ENCODE measurements around the gene GPR68.
A peak's percentile ranks its signal among the peaks of the same experiment; 100 is the strongest.
"Not testable (repeated sequence)": the region's sequence is repeated elsewhere in the genome, so short reads cannot be mapped to it uniquely, and the experiment has no call there.

The GPR68 gene

DNA sequence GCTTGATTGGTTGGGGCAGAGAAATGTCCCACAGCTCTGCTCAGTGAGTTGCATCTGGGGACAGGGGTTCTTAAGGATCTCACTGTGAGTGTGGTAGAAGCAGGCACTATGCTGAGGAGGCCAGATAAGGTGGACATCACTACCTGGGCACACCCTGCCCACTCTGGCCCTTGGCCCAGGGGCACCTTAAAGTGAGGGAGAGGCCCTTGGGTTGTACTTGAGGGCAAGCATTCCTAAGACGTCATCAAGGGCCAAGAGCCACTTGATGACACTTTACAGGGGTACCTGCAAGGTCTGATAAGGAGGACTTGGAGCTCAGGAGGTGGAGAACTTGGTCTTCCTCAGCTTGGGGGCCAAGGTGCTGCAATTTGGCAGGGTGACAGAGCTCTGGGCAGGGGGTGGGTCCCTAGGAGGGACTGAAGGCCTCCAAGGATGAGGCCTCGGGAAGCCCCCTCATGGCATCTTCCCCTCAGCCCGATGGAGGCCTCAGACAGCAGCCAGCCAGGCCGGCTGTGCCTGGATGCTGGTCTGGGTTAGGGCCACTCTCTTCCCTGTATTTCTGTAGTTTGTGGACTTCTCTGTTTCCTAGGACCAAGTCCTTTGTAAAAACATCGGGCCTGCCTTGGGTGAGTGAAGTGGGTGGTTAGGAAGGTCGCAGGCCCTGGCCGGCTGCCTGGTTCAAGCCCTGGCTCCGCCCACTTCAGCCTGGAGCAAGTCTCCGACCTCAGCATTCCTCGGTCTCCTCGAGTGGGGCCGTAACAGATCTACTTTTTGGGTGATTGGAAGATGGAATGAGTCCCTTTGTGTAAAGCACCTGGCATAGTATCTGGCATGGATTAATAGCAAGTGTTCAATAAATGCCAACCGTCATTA lies 24.8 kb downstream of the GPR68 start:
- no peak overlapping the region for H3K4me3 Mint-ChIP-seq
- peak overlapping the region; percentile 64 for H3K27ac Mint-ChIP-seq
- peaks cover 9% of the 10 kb centered on the region for H3K9me3 Mint-ChIP-seq
- H3K27me3 Mint-ChIP-seq (ENCODE audit: low read depth), result no peaks in the 10 kb centered on the region
- peaks cover 52% of the 10 kb centered on the region for H3K36me3 Mint-ChIP-seq (ENCODE audit: low read depth)
- peaks cover 47% of the 10 kb centered on the region for H3K4me1 Mint-ChIP-seq (ENCODE audit: low read depth)

- Mint-ChIP-seq H3K4me3 (no peak overlapping the region), H3K36me3 (ENCODE audit: low read depth) (peaks cover 55% of the 10 kb centered on the region), H3K27ac (peak overlapping the region; percentile 55), H3K4me1 (ENCODE audit: low read depth) (peaks cover 38% of the 10 kb centered on the region), H3K27me3 (ENCODE audit: low read depth) (no peaks in the 10 kb centered on the region), H3K9me3 (peaks cover 4% of the 10 kb centered on the region)
Measured at GRCh38 chr14:91218014-91218413, 26.5 kb downstream of the GPR68 start.

DNA sequence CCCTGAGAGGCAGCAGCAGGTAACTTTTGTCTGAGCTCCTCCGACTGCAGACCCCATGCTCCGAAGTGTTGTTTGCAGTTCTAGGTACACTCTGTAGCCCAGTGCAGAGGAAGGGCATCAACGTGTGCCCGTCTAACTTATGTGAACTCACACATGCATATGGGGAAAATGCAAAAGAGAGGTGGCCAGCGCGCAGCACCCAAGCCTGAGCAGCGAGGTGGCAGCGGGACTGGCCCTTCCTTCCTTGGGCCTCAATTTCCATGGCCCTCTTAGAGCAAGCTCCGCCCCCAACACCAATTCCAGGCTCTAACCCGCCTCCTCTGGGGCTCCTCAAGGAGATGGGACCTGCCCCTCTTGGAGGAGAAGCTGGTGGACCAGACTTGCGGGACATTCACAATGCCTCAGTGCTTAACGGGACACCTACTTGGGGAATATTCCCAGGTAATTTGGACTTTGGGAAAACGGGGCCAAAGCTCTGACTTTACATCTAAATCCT lies 27.7 kb downstream of the GPR68 start:
- Mint-ChIP-seq H3K4me1 (ENCODE audit: low read depth) (peaks cover 28% of the 10 kb centered on the region), H3K36me3 (ENCODE audit: low read depth) (peaks cover 47% of the 10 kb centered on the region), H3K4me3 (no peak overlapping the region), H3K27ac (no peak overlapping the region), H3K27me3 (ENCODE audit: low read depth) (no peaks in the 10 kb centered on the region), H3K9me3 (no peaks in the 10 kb centered on the region)

DNA sequence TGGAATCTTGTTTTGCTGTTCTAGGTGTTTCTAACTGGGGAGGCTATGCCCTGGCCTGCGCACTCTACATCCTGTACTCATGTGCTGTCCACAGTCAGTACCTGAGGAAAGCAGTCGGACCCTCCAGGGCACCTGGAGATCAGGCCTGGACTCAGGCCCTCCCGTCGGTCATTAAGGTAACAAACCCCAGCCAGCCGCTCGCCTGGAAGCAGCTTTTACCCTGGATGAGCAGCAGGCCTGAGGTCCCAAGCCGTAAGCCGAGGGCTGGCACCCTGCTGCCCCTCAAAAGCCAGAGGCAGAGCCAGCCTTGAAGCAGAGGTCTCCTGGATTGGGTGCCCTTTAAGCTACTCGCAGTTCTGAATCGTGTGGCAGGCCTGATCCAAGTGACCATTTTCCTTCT lies 29.1 kb downstream of the GPR68 start:
- Mint-ChIP-seq H3K27me3 (ENCODE audit: low read depth) (no peaks in the 10 kb centered on the region), H3K9me3 (no peaks in the 10 kb centered on the region), H3K4me1 (ENCODE audit: low read depth) (peaks cover 17% of the 10 kb centered on the region), H3K27ac (peak overlapping the region; percentile 14), H3K36me3 (ENCODE audit: low read depth) (peaks cover 44% of the 10 kb centered on the region), H3K4me3 (no peak overlapping the region)

- Mint-ChIP-seq H3K27me3 (ENCODE audit: low read depth) (no peaks in the 10 kb centered on the region), H3K36me3 (ENCODE audit: low read depth) (peaks cover 43% of the 10 kb centered on the region), H3K4me3 (no peak overlapping the region), H3K9me3 (no peaks in the 10 kb centered on the region), H3K27ac (no peak overlapping the region), H3K4me1 (ENCODE audit: low read depth) (peaks cover 9% of the 10 kb centered on the region)
Measured at GRCh38 chr14:91214306-91214705, 30.2 kb downstream of the GPR68 start.

- Mint-ChIP-seq H3K4me1 (ENCODE audit: low read depth) (peaks cover 18% of the 10 kb centered on the region), H3K9me3 (no peaks in the 10 kb centered on the region), H3K36me3 (ENCODE audit: low read depth) (peaks cover 62% of the 10 kb centered on the region), H3K27me3 (ENCODE audit: low read depth) (no peaks in the 10 kb centered on the region), H3K4me3 (no peak overlapping the region), H3K27ac (no peak overlapping the region)
Measured at GRCh38 chr14:91211017-91211416, 33.5 kb downstream of the GPR68 start.

GRCh38 chr14:91207008-91207407 lies 37.5 kb downstream of the GPR68 start:
- no peaks in the 10 kb centered on the region for H3K9me3 Mint-ChIP-seq
- peaks cover 39% of the 10 kb centered on the region for H3K4me1 Mint-ChIP-seq (ENCODE audit: low read depth)
- peak overlapping the region; percentile 22 for H3K4me3 Mint-ChIP-seq
- H3K27me3 Mint-ChIP-seq (ENCODE audit: low read depth), result no peaks in the 10 kb centered on the region
- peaks cover 66% of the 10 kb centered on the region for H3K36me3 Mint-ChIP-seq (ENCODE audit: low read depth)
- H3K27ac Mint-ChIP-seq, result peak overlapping the region; percentile 43

DNA sequence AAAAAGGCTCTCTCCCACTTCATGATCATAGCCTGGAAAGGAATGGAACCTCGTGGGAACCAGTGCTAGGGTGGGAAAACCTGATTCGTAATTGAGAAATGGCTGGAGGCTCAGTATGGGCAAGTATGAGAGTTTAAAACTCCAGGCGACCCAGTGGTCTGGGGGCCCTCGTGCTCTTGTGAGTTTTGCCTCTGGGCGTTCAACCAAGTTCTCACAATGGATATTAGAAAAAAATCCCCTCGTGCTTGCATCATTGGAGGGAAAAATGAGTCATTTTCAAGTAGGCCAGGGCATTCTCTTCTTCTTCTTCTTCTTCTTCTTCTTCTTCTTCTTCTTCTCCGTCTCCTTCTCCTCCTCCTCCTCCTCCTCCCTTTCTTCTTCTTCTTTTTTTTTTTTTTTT lies 39.0 kb downstream of the GPR68 start:
- no peak overlapping the region for H3K4me3 Mint-ChIP-seq
- peaks cover 49% of the 10 kb centered on the region for H3K4me1 Mint-ChIP-seq (ENCODE audit: low read depth)
- H3K9me3 Mint-ChIP-seq, result no peaks in the 10 kb centered on the region
- no peak overlapping the region for H3K27ac Mint-ChIP-seq
- H3K27me3 Mint-ChIP-seq (ENCODE audit: low read depth), result no peaks in the 10 kb centered on the region
- H3K36me3 Mint-ChIP-seq (ENCODE audit: low read depth), result peaks cover 65% of the 10 kb centered on the region

DNA sequence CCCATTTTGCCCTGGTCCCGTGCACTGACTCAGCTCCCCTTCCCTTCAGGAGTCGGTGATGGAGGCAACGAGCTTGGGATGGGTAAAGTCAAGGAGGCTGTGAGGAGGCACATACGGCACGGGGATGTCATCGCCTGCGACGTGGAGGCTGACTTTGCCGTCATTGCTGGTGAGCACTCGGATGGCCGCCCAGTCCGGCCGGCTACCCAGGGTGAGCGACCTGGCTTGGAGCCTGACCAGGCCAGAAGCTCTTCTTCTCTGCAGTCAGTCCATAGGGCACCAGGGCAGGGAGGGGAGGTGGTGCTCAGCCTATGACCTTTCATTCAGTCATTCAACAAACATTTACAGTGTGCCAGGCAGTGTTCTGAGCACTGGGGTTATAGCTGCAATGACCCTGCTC lies 39.8 kb downstream of the GPR68 start:
- Mint-ChIP-seq H3K27ac (peak overlapping the region; percentile 68), H3K4me3 (no peak overlapping the region), H3K36me3 (ENCODE audit: low read depth) (peaks cover 65% of the 10 kb centered on the region), H3K27me3 (ENCODE audit: low read depth) (no peaks in the 10 kb centered on the region), H3K4me1 (ENCODE audit: low read depth) (peaks cover 51% of the 10 kb centered on the region), H3K9me3 (no peaks in the 10 kb centered on the region)

GRCh38 chr14:91202234-91202974 lies 42.1 kb downstream of the GPR68 start:
- H3K27ac Mint-ChIP-seq, result peak overlapping the region; percentile 87
- H3K36me3 Mint-ChIP-seq (ENCODE audit: low read depth), result peaks cover 64% of the 10 kb centered on the region
- peaks cover 65% of the 10 kb centered on the region for H3K4me1 Mint-ChIP-seq (ENCODE audit: low read depth)
- H3K9me3 Mint-ChIP-seq, result peaks cover 4% of the 10 kb centered on the region
- peak overlapping the region; percentile 68 for H3K4me3 Mint-ChIP-seq
- H3K27me3 Mint-ChIP-seq (ENCODE audit: low read depth), result no peaks in the 10 kb centered on the region

DNA sequence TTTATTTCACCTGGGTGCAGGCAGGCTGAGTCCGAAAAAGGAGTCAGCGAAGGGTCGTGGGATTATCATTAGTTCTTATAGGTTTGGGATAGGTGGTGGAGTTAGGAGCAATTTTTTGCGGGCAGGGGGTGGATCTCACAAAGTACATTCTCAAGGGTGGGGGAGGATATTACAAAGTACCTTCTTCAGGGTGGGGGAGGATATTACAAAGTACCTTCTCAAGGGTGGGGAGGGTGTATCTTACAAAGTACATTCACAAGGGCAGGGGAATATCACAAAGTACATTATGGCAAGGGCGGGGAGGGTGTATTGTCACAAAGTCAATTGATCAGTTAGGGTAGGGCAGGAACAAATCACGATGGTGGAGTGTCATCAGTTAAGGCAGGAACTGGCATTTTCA lies 43.7 kb downstream of the GPR68 start:
- Mint-ChIP-seq H3K36me3 (ENCODE audit: low read depth) (peaks cover 63% of the 10 kb centered on the region), H3K27ac (peak overlapping the region; percentile 71), H3K4me3 (peak overlapping the region; percentile 22), H3K4me1 (ENCODE audit: low read depth) (peaks cover 61% of the 10 kb centered on the region)
- H3K9me3 Mint-ChIP-seq; H3K27me3 Mint-ChIP-seq (ENCODE audit: low read depth): not testable (repeated sequence)

DNA sequence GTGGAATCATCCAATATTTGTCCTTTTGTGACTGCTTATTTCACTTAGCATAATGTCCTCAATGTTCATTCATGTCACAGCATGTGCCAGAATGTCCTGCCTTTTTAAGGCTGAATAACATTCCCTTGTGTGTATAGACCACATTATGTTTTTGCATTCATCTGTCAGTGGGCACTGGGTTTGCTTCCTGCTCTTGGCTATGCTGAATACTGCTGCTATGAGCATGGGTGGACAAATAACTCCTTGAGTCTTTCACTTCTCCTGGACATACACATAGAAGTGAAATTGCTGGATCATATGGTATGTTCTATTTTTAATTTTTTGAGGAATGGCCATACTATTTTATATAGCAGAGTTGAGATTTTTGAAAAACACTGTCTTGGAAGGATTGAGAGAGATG lies 46.9 kb downstream of the GPR68 start:
- Mint-ChIP-seq H3K36me3 (ENCODE audit: low read depth) (peaks cover 57% of the 10 kb centered on the region), H3K4me1 (ENCODE audit: low read depth) (peaks cover 59% of the 10 kb centered on the region), H3K9me3 (peaks cover 4% of the 10 kb centered on the region), H3K27me3 (ENCODE audit: low read depth) (no peaks in the 10 kb centered on the region), H3K27ac (peak overlapping the region; percentile 50), H3K4me3 (peak overlapping the region; percentile 45)

- no peaks in the 10 kb centered on the region for H3K27me3 Mint-ChIP-seq (ENCODE audit: low read depth)
- H3K36me3 Mint-ChIP-seq (ENCODE audit: low read depth), result peaks cover 64% of the 10 kb centered on the region
- H3K4me3 Mint-ChIP-seq, result no peak overlapping the region
- H3K4me1 Mint-ChIP-seq (ENCODE audit: low read depth), result peaks cover 52% of the 10 kb centered on the region
- no peak overlapping the region for H3K27ac Mint-ChIP-seq
- peaks cover 4% of the 10 kb centered on the region for H3K9me3 Mint-ChIP-seq
Measured at GRCh38 chr14:91195881-91196280, 48.6 kb downstream of the GPR68 start.

DNA sequence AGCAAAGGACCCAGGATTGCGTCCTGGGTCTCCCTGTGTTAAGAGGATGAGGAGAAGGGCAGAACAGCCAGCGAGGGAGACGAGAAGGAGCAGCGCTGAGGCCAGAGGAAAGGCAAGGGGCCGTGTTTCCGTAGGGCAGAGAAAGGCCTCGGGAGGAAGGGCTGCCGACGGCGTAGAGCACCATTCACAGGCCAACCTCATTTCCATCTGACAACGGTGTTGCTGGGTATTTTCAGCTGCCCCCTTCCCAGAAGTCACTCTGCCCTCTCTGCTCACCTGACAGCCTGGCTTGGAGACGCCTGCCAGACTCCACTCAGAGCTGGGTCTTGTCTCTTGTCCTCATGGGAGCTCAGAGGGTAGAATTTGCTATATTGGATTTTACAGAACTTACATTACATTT lies 51.4 kb downstream of the GPR68 start:
- Mint-ChIP-seq H3K36me3 (ENCODE audit: low read depth) (peaks cover 61% of the 10 kb centered on the region), H3K4me3 (no peak overlapping the region), H3K27me3 (ENCODE audit: low read depth) (no peaks in the 10 kb centered on the region), H3K9me3 (no peaks in the 10 kb centered on the region), H3K27ac (no peak overlapping the region), H3K4me1 (ENCODE audit: low read depth) (peaks cover 39% of the 10 kb centered on the region)

DNA sequence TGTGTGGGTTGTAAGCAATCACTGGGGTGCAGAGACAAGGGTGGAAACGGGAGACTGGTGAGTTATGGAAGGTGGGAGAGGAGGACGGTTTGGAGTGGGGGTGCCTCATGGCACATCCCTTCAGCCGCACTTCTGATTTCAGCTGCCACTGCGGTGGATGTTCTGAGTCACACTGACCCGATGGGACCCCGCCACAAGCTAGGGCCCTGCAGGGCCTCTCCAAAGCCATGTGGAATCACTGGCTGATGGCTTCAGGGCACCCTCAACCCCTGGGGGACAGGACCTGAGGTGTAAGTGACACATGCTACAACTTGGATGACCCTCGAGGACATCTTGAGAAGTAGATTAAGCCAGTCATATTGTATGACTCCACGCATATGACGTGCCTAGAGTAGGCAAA lies 53.7 kb downstream of the GPR68 start:
- Mint-ChIP-seq H3K9me3 (no peaks in the 10 kb centered on the region), H3K27ac (peak overlapping the region; percentile 39), H3K4me3 (no peak overlapping the region), H3K27me3 (ENCODE audit: low read depth) (no peaks in the 10 kb centered on the region), H3K4me1 (ENCODE audit: low read depth) (peaks cover 26% of the 10 kb centered on the region), H3K36me3 (ENCODE audit: low read depth) (peaks cover 55% of the 10 kb centered on the region)
